Measurements from ENCODE around the gene PIWIL4. TPM values are rescaled to one million over a fixed set of nuclear protein-coding genes. Genes with fewer than 3 reads are reported as not detected.

Gene PIWIL4
- total RNA-seq, 1 donor from 2014 or later: 2.6 TPM

GRCh38 chr11:94595076-94595475 is 27.9 kb downstream of the PIWIL4 start:
- no peak for TF ChIP-seq CTCF (IDR thresholded peaks at IDR 0.05)
- Mint-ChIP-seq H3K9me3 (ENCODE audit: low read depth) (no peaks in the 10 kb centered on the region), H3K27me3 (ENCODE audit: low read depth) (no peaks in the 10 kb centered on the region), H3K36me3 (ENCODE audit: low read depth) (peaks cover 21% of the 10 kb centered on the region), H3K27ac (ENCODE audit: unreplicated experiment) (no peak overlapping the region), H3K4me3 (ENCODE audit: unreplicated experiment) (no peak overlapping the region), H3K4me1 (ENCODE audit: low read depth) (peaks cover 3% of the 10 kb centered on the region)
- DNase-seq (ENCODE audit: low spot score): no peak

GRCh38 chr11:94597896-94598295 is 30.7 kb downstream of the PIWIL4 start:
- peak; percentile 56 for TF ChIP-seq CTCF (IDR thresholded peaks at IDR 0.05)
- H3K36me3 Mint-ChIP-seq (ENCODE audit: low read depth): peaks cover 16% of the 10 kb centered on the region
- no peak overlapping the region for H3K4me3 Mint-ChIP-seq (ENCODE audit: unreplicated experiment)
- DNase-seq (ENCODE audit: low spot score): no peak
- H3K9me3 Mint-ChIP-seq (ENCODE audit: low read depth): peaks cover 3% of the 10 kb centered on the region
- no peaks in the 10 kb centered on the region for H3K27me3 Mint-ChIP-seq (ENCODE audit: low read depth)
- no peak overlapping the region for H3K27ac Mint-ChIP-seq (ENCODE audit: unreplicated experiment)
- H3K4me1 Mint-ChIP-seq (ENCODE audit: low read depth): peaks cover 10% of the 10 kb centered on the region

GRCh38 chr11:94599510-94599909 is 32.3 kb downstream of the PIWIL4 start:
- H3K27me3 Mint-ChIP-seq (ENCODE audit: low read depth): no peaks in the 10 kb centered on the region
- H3K4me3 Mint-ChIP-seq (ENCODE audit: unreplicated experiment): no peak overlapping the region
- DNase-seq (ENCODE audit: low spot score): no peak
- peaks cover 3% of the 10 kb centered on the region for H3K9me3 Mint-ChIP-seq (ENCODE audit: low read depth)
- H3K36me3 Mint-ChIP-seq (ENCODE audit: low read depth): peaks cover 16% of the 10 kb centered on the region
- H3K27ac Mint-ChIP-seq (ENCODE audit: unreplicated experiment): no peak overlapping the region
- H3K4me1 Mint-ChIP-seq (ENCODE audit: low read depth): peaks cover 15% of the 10 kb centered on the region
- TF ChIP-seq CTCF (IDR thresholded peaks at IDR 0.05): no peak

- H3K36me3 Mint-ChIP-seq (ENCODE audit: low read depth): peaks cover 13% of the 10 kb centered on the region
- H3K4me3 Mint-ChIP-seq (ENCODE audit: unreplicated experiment): no peak overlapping the region
- no peak for TF ChIP-seq CTCF (IDR thresholded peaks at IDR 0.05)
- no peak for DNase-seq (ENCODE audit: low spot score)
- no peaks in the 10 kb centered on the region for H3K27me3 Mint-ChIP-seq (ENCODE audit: low read depth)
- H3K9me3 Mint-ChIP-seq (ENCODE audit: low read depth): peaks cover 3% of the 10 kb centered on the region
- H3K27ac Mint-ChIP-seq (ENCODE audit: unreplicated experiment): no peak overlapping the region
- peaks cover 25% of the 10 kb centered on the region for H3K4me1 Mint-ChIP-seq (ENCODE audit: low read depth)
Observed at GRCh38 chr11:94602430-94603372, 35.5 kb downstream of the PIWIL4 start.

- no peaks in the 10 kb centered on the region for H3K27me3 Mint-ChIP-seq (ENCODE audit: low read depth)
- TF ChIP-seq CTCF (IDR thresholded peaks at IDR 0.05): no peak
- H3K9me3 Mint-ChIP-seq (ENCODE audit: low read depth): peaks cover 3% of the 10 kb centered on the region
- H3K4me3 Mint-ChIP-seq (ENCODE audit: unreplicated experiment): no peak overlapping the region
- peaks cover 19% of the 10 kb centered on the region for H3K36me3 Mint-ChIP-seq (ENCODE audit: low read depth)
- DNase-seq (ENCODE audit: low spot score): no peak
- H3K4me1 Mint-ChIP-seq (ENCODE audit: low read depth): peaks cover 21% of the 10 kb centered on the region
- no peak overlapping the region for H3K27ac Mint-ChIP-seq (ENCODE audit: unreplicated experiment)
Observed at GRCh38 chr11:94603587-94603986, 36.4 kb downstream of the PIWIL4 start.

All from chondrocyte (in vitro differentiated cells).